Keratinocyte (primary cell): Measurements from ENCODE around the gene ISOC2.

Experiments used
- CTCF ChIP-seq, 3 experiments: IDR thresholded peaks in 1 of 3; conservative IDR thresholded peaks in 1 of 3; optimal IDR thresholded peaks in 1 of 3; 2 replicates in 2 of 3; 3 replicates in 1 of 3; pipeline versions ENCODE3 to v1.5.1; 2011; ENCODE audit warnings: low read length in 3 of 3, mild to moderate bottlenecking in 3 of 3, moderate library complexity in 2 of 3, control low read depth in 1 of 3, inconsistent platforms in 1 of 3; ENCODE audit not compliant: insufficient read depth in 2 of 3; ENCODE audit errors: extremely low read depth in 1 of 3
- EZH2 ChIP-seq: IDR thresholded peaks from one replicate; pipeline ENCODE4 v1.6.1; 2012; ENCODE audit warnings: inconsistent platforms, mild to moderate bottlenecking, low read length, moderate library complexity

GRCh38 chr19:55495646-55496349 is 34.4 kb upstream of the ISOC2 start:
- TF ChIP-seq CTCF (optimal IDR thresholded peaks at IDR 0.05 in 1 of 3, IDR thresholded peaks at IDR 0.05 in 1 of 3, conservative IDR thresholded peaks at IDR 0.05 in 1 of 3; ENCODE audit: extremely low read depth in 1 of 3, insufficient read depth in 2 of 3, low read length in 3 of 3) (no peak), EZH2 (no peak)
